ENCODE data around the gene IRF4. TPM values are rescaled to one million over a fixed set of nuclear protein-coding genes. Genes with fewer than 3 reads are reported as not detected.

Gene IRF4
- polyA plus RNA-seq, 1 of the 3 experiments (the other 2 are of a cell fraction), result not detected

- WGBS (ENCODE audit: low lambda C conversion rate), result 61% methylated on average over 31 of the region's 31 CpGs
- Histone ChIP-seq H3K27ac (ENCODE audit: low read depth in 2 of 2, low read length in 1 of 2) (no peak overlapping the region), H3K4me1 (ENCODE audit: control insufficient read depth in 1 of 2, insufficient read depth in 2 of 2, low read depth in 1 of 2, low read length in 1 of 2) (peaks cover 0 to 5% of the 10 kb centered on the region in 2 experiments; a peak in 1 of 4 replicates), H3K9ac (no peak overlapping the region), H3K9me3 (no peaks in the 10 kb centered on the region), H4K20me1 (ENCODE audit: insufficient read depth) (no peaks in the 10 kb centered on the region), H2AFZ (ENCODE audit: low read depth) (no peak overlapping the region), H3K27me3 (ENCODE audit: insufficient read depth) (peaks cover 30% of the 10 kb centered on the region; the same call in 1 of the 2 replicates), H3K4me2 (no peak overlapping the region), H3K9me2 (no peaks in the 10 kb centered on the region), H3K4me3 (ENCODE audit: low read depth in 2 of 2, low read length in 1 of 2) (no peak overlapping the region), H3K79me2 (ENCODE audit: insufficient read depth) (no peaks in the 10 kb centered on the region), H3K36me3 (replicated peaks in 1 of 2; ENCODE audit: control insufficient read depth in 1 of 2, insufficient read depth in 2 of 2, low read length in 1 of 2) (no peaks in the 10 kb centered on the region), H3F3A (replicated peaks; ENCODE audit: insufficient read depth) (no peaks in the 10 kb centered on the region)
- POLR2A ChIA-PET, result no interaction called here
- TF ChIP-seq POLR2AphosphoS5 (IDR thresholded peaks at IDR 0.05; ENCODE audit: low read depth, low read length) (no peak), JUND (IDR thresholded peaks at IDR 0.05) (no peak), MEF2A (IDR thresholded peaks at IDR 0.05; ENCODE audit: borderline replicate concordance, low read depth) (no peak), FOSL2 (IDR thresholded peaks at IDR 0.05; ENCODE audit: borderline replicate concordance, low read depth) (no peak), FOXJ3 (CRISPR knock-in tag; IDR thresholded peaks at IDR 0.05) (no peak), SMC3 (IDR thresholded peaks at IDR 0.05; ENCODE audit: low read depth, low read length) (no peak), MXI1 (IDR thresholded peaks at IDR 0.05; ENCODE audit: low read depth, low read length) (no peak), TCF12 (IDR thresholded peaks at IDR 0.05) (no peak), CTCF (IDR thresholded peaks at IDR 0.05) (no peak), EP300 (IDR thresholded peaks at IDR 0.05; ENCODE audit: borderline replicate concordance in 1 of 2, low read depth in 1 of 2, low read length in 1 of 2) (no peak), SIN3A (IDR thresholded peaks at IDR 0.05; ENCODE audit: borderline replicate concordance, low read depth, low read length) (no peak), RXRA (IDR thresholded peaks at IDR 0.05; ENCODE audit: borderline replicate concordance, low read depth) (no peak), NFIC (IDR thresholded peaks at IDR 0.05; ENCODE audit: borderline replicate concordance) (no peak), ELF1 (IDR thresholded peaks at IDR 0.05) (no peak)
- TF ChIP-seq, protein P1, sequence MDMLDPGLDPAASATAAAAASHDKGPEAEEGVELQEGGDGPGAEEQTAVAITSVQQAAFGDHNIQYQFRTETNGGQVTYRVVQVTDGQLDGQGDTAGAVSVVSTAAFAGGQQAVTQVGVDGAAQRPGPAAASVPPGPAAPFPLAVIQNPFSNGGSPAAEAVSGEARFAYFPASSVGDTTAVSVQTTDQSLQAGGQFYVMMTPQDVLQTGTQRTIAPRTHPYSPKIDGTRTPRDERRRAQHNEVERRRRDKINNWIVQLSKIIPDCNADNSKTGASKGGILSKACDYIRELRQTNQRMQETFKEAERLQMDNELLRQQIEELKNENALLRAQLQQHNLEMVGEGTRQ (IDR thresholded peaks at IDR 0.05; ENCODE audit: borderline replicate concordance, low read depth, low read length), result no peak
- TF ChIP-seq, protein P2, sequence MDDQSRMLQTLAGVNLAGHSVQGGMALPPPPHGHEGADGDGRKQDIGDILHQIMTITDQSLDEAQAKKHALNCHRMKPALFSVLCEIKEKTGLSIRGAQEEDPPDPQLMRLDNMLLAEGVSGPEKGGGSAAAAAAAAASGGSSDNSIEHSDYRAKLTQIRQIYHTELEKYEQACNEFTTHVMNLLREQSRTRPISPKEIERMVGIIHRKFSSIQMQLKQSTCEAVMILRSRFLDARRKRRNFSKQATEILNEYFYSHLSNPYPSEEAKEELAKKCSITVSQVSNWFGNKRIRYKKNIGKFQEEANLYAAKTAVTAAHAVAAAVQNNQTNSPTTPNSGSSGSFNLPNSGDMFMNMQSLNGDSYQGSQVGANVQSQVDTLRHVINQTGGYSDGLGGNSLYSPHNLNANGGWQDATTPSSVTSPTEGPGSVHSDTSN (IDR thresholded peaks at IDR 0.05), result no peak
- TF ChIP-seq, protein P3, sequence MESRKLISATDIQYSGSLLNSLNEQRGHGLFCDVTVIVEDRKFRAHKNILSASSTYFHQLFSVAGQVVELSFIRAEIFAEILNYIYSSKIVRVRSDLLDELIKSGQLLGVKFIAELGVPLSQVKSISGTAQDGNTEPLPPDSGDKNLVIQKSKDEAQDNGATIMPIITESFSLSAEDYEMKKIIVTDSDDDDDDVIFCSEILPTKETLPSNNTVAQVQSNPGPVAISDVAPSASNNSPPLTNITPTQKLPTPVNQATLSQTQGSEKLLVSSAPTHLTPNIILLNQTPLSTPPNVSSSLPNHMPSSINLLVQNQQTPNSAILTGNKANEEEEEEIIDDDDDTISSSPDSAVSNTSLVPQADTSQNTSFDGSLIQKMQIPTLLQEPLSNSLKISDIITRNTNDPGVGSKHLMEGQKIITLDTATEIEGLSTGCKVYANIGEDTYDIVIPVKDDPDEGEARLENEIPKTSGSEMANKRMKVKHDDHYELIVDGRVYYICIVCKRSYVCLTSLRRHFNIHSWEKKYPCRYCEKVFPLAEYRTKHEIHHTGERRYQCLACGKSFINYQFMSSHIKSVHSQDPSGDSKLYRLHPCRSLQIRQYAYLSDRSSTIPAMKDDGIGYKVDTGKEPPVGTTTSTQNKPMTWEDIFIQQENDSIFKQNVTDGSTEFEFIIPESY (IDR thresholded peaks at IDR 0.05; ENCODE audit: borderline replicate concordance, low read depth), result no peak
- CTCF ChIA-PET, result interaction anchor here (3.6 kb wide), 1 partner anchor 10 kb away, joined by 20 read pairs; no protein-coding TSS in a partner anchor
- no peak for DNase-seq
These were observed 40.3 kb upstream of the IRF4 start for GRCh38 chr6:351011-351866.

All from SK-N-SH (cell line).